ENCODE results near the gene SLC66A1.

The SLC66A1 gene

GRCh38 chr1:19344831-19345230, 32.7 kb downstream of the SLC66A1 start:
- Histone ChIP-seq H3K36me3 (ENCODE audit: insufficient read depth, low read length) (peaks cover 39% of the 10 kb centered on the region), H3K4me1 (ENCODE audit: insufficient read depth, low read length) (no peaks in the 10 kb centered on the region), H3K4me3 (ENCODE audit: low read length) (no peak overlapping the region), H3K9me3 (ENCODE audit: low read length) (no peaks in the 10 kb centered on the region), H2AFZ (ENCODE audit: low read depth, low read length) (no peak overlapping the region), H3K27me3 (ENCODE audit: insufficient read depth, low read length) (no peaks in the 10 kb centered on the region)

GRCh38 chr1:19345391-19345790, 33.3 kb downstream of the SLC66A1 start:
- Histone ChIP-seq H3K4me3 (ENCODE audit: low read length) (no peak overlapping the region), H2AFZ (ENCODE audit: low read depth, low read length) (no peak overlapping the region), H3K36me3 (ENCODE audit: insufficient read depth, low read length) (peaks cover 41% of the 10 kb centered on the region), H3K27me3 (ENCODE audit: insufficient read depth, low read length) (no peaks in the 10 kb centered on the region), H3K9me3 (ENCODE audit: low read length) (no peaks in the 10 kb centered on the region), H3K4me1 (ENCODE audit: insufficient read depth, low read length) (no peaks in the 10 kb centered on the region)

- H3K4me1 ChIP-seq (ENCODE audit: insufficient read depth, low read length): no peaks in the 10 kb centered on the region
- peaks cover 38% of the 10 kb centered on the region for H3K36me3 ChIP-seq (ENCODE audit: insufficient read depth, low read length)
- H3K27me3 ChIP-seq (ENCODE audit: insufficient read depth, low read length): no peaks in the 10 kb centered on the region
- H3K4me3 ChIP-seq (ENCODE audit: low read length): no peak overlapping the region
- no peaks in the 10 kb centered on the region for H3K9me3 ChIP-seq (ENCODE audit: low read length)
- H2AFZ ChIP-seq (ENCODE audit: low read depth, low read length): no peak overlapping the region
Observed at GRCh38 chr1:19346026-19346425, 33.9 kb downstream of the SLC66A1 start.

- Histone ChIP-seq H3K36me3 (ENCODE audit: insufficient read depth, low read length) (peaks cover 44% of the 10 kb centered on the region), H3K4me1 (ENCODE audit: insufficient read depth, low read length) (no peaks in the 10 kb centered on the region), H3K4me3 (ENCODE audit: low read length) (no peak overlapping the region), H3K9me3 (ENCODE audit: low read length) (no peaks in the 10 kb centered on the region), H3K27me3 (ENCODE audit: insufficient read depth, low read length) (no peaks in the 10 kb centered on the region), H2AFZ (ENCODE audit: low read depth, low read length) (no peak overlapping the region)
Observed at GRCh38 chr1:19347533-19348172, 35.5 kb downstream of the SLC66A1 start.

- Histone ChIP-seq H3K27me3 (ENCODE audit: insufficient read depth, low read length) (no peaks in the 10 kb centered on the region), H3K9me3 (ENCODE audit: low read length) (no peaks in the 10 kb centered on the region), H3K4me3 (ENCODE audit: low read length) (no peak overlapping the region), H3K4me1 (ENCODE audit: insufficient read depth, low read length) (no peaks in the 10 kb centered on the region), H3K36me3 (ENCODE audit: insufficient read depth, low read length) (peaks cover 49% of the 10 kb centered on the region), H2AFZ (ENCODE audit: low read depth, low read length) (no peak overlapping the region)
Observed at GRCh38 chr1:19348441-19349198, 36.5 kb downstream of the SLC66A1 start.

- no peak overlapping the region for H2AFZ ChIP-seq (ENCODE audit: low read depth, low read length)
- H3K4me3 ChIP-seq (ENCODE audit: low read length): no peak overlapping the region
- no peaks in the 10 kb centered on the region for H3K9me3 ChIP-seq (ENCODE audit: low read length)
- no peaks in the 10 kb centered on the region for H3K27me3 ChIP-seq (ENCODE audit: insufficient read depth, low read length)
- peaks cover 52% of the 10 kb centered on the region for H3K36me3 ChIP-seq (ENCODE audit: insufficient read depth, low read length)
- H3K4me1 ChIP-seq (ENCODE audit: insufficient read depth, low read length): no peaks in the 10 kb centered on the region
Observed at GRCh38 chr1:19349999-19350398, 37.9 kb downstream of the SLC66A1 start.

GRCh38 chr1:19350566-19350965, 38.4 kb downstream of the SLC66A1 start:
- Histone ChIP-seq H2AFZ (ENCODE audit: low read depth, low read length) (no peak overlapping the region), H3K27me3 (ENCODE audit: insufficient read depth, low read length) (no peaks in the 10 kb centered on the region), H3K9me3 (ENCODE audit: low read length) (no peaks in the 10 kb centered on the region), H3K36me3 (ENCODE audit: insufficient read depth, low read length) (peaks cover 52% of the 10 kb centered on the region), H3K4me1 (ENCODE audit: insufficient read depth, low read length) (no peaks in the 10 kb centered on the region), H3K4me3 (ENCODE audit: low read length) (no peak overlapping the region)

- no peaks in the 10 kb centered on the region for H3K9me3 ChIP-seq (ENCODE audit: low read length)
- H3K27me3 ChIP-seq (ENCODE audit: insufficient read depth, low read length): no peaks in the 10 kb centered on the region
- no peaks in the 10 kb centered on the region for H3K4me1 ChIP-seq (ENCODE audit: insufficient read depth, low read length)
- H2AFZ ChIP-seq (ENCODE audit: low read depth, low read length): no peak overlapping the region
- peaks cover 61% of the 10 kb centered on the region for H3K36me3 ChIP-seq (ENCODE audit: insufficient read depth, low read length)
- H3K4me3 ChIP-seq (ENCODE audit: low read length): no peak overlapping the region
Observed at GRCh38 chr1:19351873-19352272, 39.7 kb downstream of the SLC66A1 start.

GRCh38 chr1:19352839-19353238, 40.7 kb downstream of the SLC66A1 start:
- no peaks in the 10 kb centered on the region for H3K9me3 ChIP-seq (ENCODE audit: low read length)
- peaks cover 58% of the 10 kb centered on the region for H3K36me3 ChIP-seq (ENCODE audit: insufficient read depth, low read length)
- H3K27me3 ChIP-seq (ENCODE audit: insufficient read depth, low read length): no peaks in the 10 kb centered on the region
- no peak overlapping the region for H3K4me3 ChIP-seq (ENCODE audit: low read length)
- H3K4me1 ChIP-seq (ENCODE audit: insufficient read depth, low read length): no peaks in the 10 kb centered on the region
- no peak overlapping the region for H2AFZ ChIP-seq (ENCODE audit: low read depth, low read length)

- Histone ChIP-seq H3K36me3 (ENCODE audit: insufficient read depth, low read length) (peaks cover 58% of the 10 kb centered on the region), H3K4me1 (ENCODE audit: insufficient read depth, low read length) (no peaks in the 10 kb centered on the region), H2AFZ (ENCODE audit: low read depth, low read length) (no peak overlapping the region), H3K4me3 (ENCODE audit: low read length) (no peak overlapping the region), H3K27me3 (ENCODE audit: insufficient read depth, low read length) (no peaks in the 10 kb centered on the region), H3K9me3 (ENCODE audit: low read length) (no peaks in the 10 kb centered on the region)
Observed at GRCh38 chr1:19353596-19353995, 41.5 kb downstream of the SLC66A1 start.

GRCh38 chr1:19354531-19354981, 42.4 kb downstream of the SLC66A1 start:
- Histone ChIP-seq H3K4me1 (ENCODE audit: insufficient read depth, low read length) (no peaks in the 10 kb centered on the region), H3K27me3 (ENCODE audit: insufficient read depth, low read length) (no peaks in the 10 kb centered on the region), H2AFZ (ENCODE audit: low read depth, low read length) (no peak overlapping the region), H3K36me3 (ENCODE audit: insufficient read depth, low read length) (peaks cover 54% of the 10 kb centered on the region), H3K9me3 (ENCODE audit: low read length) (no peaks in the 10 kb centered on the region), H3K4me3 (ENCODE audit: low read length) (no peak overlapping the region)

GRCh38 chr1:19356266-19356665, 44.1 kb downstream of the SLC66A1 start:
- Histone ChIP-seq H3K4me1 (ENCODE audit: insufficient read depth, low read length) (no peaks in the 10 kb centered on the region), H2AFZ (ENCODE audit: low read depth, low read length) (no peak overlapping the region), H3K9me3 (ENCODE audit: low read length) (no peaks in the 10 kb centered on the region), H3K36me3 (ENCODE audit: insufficient read depth, low read length) (peaks cover 51% of the 10 kb centered on the region), H3K27me3 (ENCODE audit: insufficient read depth, low read length) (no peaks in the 10 kb centered on the region), H3K4me3 (ENCODE audit: low read length) (no peak overlapping the region)

GRCh38 chr1:19357299-19357986, 45.3 kb downstream of the SLC66A1 start:
- no peak overlapping the region for H3K4me3 ChIP-seq (ENCODE audit: low read length)
- H3K4me1 ChIP-seq (ENCODE audit: insufficient read depth, low read length): no peaks in the 10 kb centered on the region
- no peak overlapping the region for H2AFZ ChIP-seq (ENCODE audit: low read depth, low read length)
- H3K36me3 ChIP-seq (ENCODE audit: insufficient read depth, low read length): peaks cover 43% of the 10 kb centered on the region
- no peaks in the 10 kb centered on the region for H3K9me3 ChIP-seq (ENCODE audit: low read length)
- H3K27me3 ChIP-seq (ENCODE audit: insufficient read depth, low read length): no peaks in the 10 kb centered on the region
